IMR-90 (cell line): ENCODE results near the gene ZNF644. TPM values are rescaled to one million over a fixed set of nuclear protein-coding genes. Genes with fewer than 3 reads are reported as not detected.

ENCODE experiments used
- ATAC-seq: fragments of 200-7000 bp; cut with Tn5 transposase; 2 replicates; pipeline ENCODE4 v1.9.1; 2020; ENCODE audit warnings: low read depth, mild to moderate bottlenecking, moderate library complexity
- BruUV-seq: library from RNA; stranded (reverse); fragments of 400-500 nt; replicated peaks from 2 replicates; lab custom pipeline; 2021; lab: Mats Ljungman, UMichigan
- CTCF ChIA-PET: fragments of 300-600 bp; formaldehyde crosslinking; extraction: SDS; loops from one replicate; lab custom pipeline; 2021; ENCODE audit warnings: antibody characterized with exemption; lab: Yijun Ruan, JAX
- POLR2A ChIA-PET: fragments of 300-600 bp; sonication (Branson Sonifier 250); formaldehyde crosslinking; loops from one replicate; lab custom pipeline; 2022; ENCODE audit warnings: antibody characterized with exemption; ENCODE audit not compliant: unreplicated experiment; lab: Charles Lee
- DNase-seq: peaks from one replicate; pipeline ENCODE4 v3.0.0; 2013
- H2AFZ ChIP-seq: replicated peaks from 2 replicates; pipeline ENCODE3; 2013; ENCODE audit warnings: low read length, mild to moderate bottlenecking; ENCODE audit not compliant: poor library complexity
- H2AK5ac ChIP-seq: 2 replicates; pipeline ENCODE4 v1.6.1; 2013; ENCODE audit warnings: low read depth, low read length, inconsistent platforms
- H2AK9ac ChIP-seq: replicated peaks from 2 replicates; pipeline ENCODE3; 2013; ENCODE audit warnings: mild to moderate bottlenecking, low read depth, low read length, moderate library complexity; ENCODE audit not compliant: poor library complexity
- H2BK120ac ChIP-seq: 2 replicates; pipeline ENCODE4 v1.6.1; 2013; ENCODE audit warnings: low read depth, low read length, inconsistent platforms
- H2BK15ac ChIP-seq: 3 replicates; pipeline ENCODE4 v1.6.1; 2013; ENCODE audit warnings: low read depth, low read length, inconsistent platforms
- H2BK20ac ChIP-seq: 2 replicates; pipeline ENCODE4 v1.6.1; 2013; ENCODE audit warnings: low read depth, mild to moderate bottlenecking, inconsistent platforms, low read length, moderate library complexity
- H2BK5ac ChIP-seq: 2 replicates; pipeline ENCODE4 v1.6.1; 2013; ENCODE audit warnings: mild to moderate bottlenecking, low read depth, low read length, inconsistent platforms; ENCODE audit not compliant: poor library complexity, severe bottlenecking
- H3K14ac ChIP-seq: replicated peaks from 2 replicates; pipeline ENCODE4 v1.6.1; 2013; ENCODE audit warnings: low read depth, low read length, inconsistent platforms
- H3K18ac ChIP-seq: 2 replicates; pipeline ENCODE4 v1.6.1; 2013; ENCODE audit warnings: low read depth, low read length, control low read depth
- H3K23ac ChIP-seq: 2 replicates; pipeline ENCODE4 v1.6.1; 2013; ENCODE audit warnings: low read depth, low read length, inconsistent platforms
- H3K27ac ChIP-seq: 2 replicates; pipeline ENCODE4 v1.5.1; 2013; ENCODE audit warnings: mild to moderate bottlenecking, control low read depth, low read length; ENCODE audit not compliant: insufficient read depth
- H3K27me3 ChIP-seq: 2 replicates; pipeline ENCODE4 v1.6.1; 2013; ENCODE audit warnings: low read length; ENCODE audit not compliant: control insufficient read depth, insufficient read depth
- H3K36me3 ChIP-seq: 2 replicates; pipeline ENCODE4 v1.6.1; 2013; ENCODE audit warnings: low read length, mixed read lengths; ENCODE audit not compliant: control insufficient read depth, insufficient read depth
- H3K4ac ChIP-seq: 2 replicates; pipeline ENCODE4 v1.6.1; 2013; ENCODE audit warnings: low read depth, low read length, inconsistent platforms
- H3K4me1 ChIP-seq: 2 replicates; pipeline ENCODE4 v1.6.1; 2013; ENCODE audit warnings: low read length, mixed read lengths; ENCODE audit not compliant: control insufficient read depth, insufficient read depth
- H3K4me2 ChIP-seq: 2 replicates; pipeline ENCODE4 v1.6.1; 2013; ENCODE audit warnings: low read depth, mild to moderate bottlenecking, control low read depth, low read length, moderate library complexity
- H3K4me3 ChIP-seq: 2 replicates; pipeline ENCODE4 v1.5.1; 2013; ENCODE audit warnings: low read depth, mild to moderate bottlenecking, control low read depth, low read length, moderate library complexity; ENCODE audit not compliant: insufficient read depth
- H3K56ac ChIP-seq: 2 replicates; pipeline ENCODE4 v1.6.1; 2013; ENCODE audit warnings: low read length, inconsistent platforms; ENCODE audit not compliant: insufficient read depth; ENCODE audit errors: extremely low read depth
- H3K79me1 ChIP-seq, 2 experiments: 2 replicates each; pipeline ENCODE4 v1.6.1; 2013; ENCODE audit warnings: low read length in 2 of 2, inconsistent platforms in 1 of 2, low read depth in 1 of 2
- H3K9ac ChIP-seq: 2 replicates; pipeline ENCODE4 v1.6.1; 2013; ENCODE audit warnings: low read depth, low read length, control low read depth
- H3K9me1 ChIP-seq: 2 replicates; pipeline ENCODE4 v1.6.1; 2013; ENCODE audit warnings: low read length, inconsistent platforms; ENCODE audit not compliant: insufficient read depth
- H3K9me3 ChIP-seq: 2 replicates; pipeline ENCODE4 v1.6.1; 2013; ENCODE audit warnings: low read length; ENCODE audit not compliant: control insufficient read depth, insufficient read depth
- H4K20me1 ChIP-seq: 2 replicates; pipeline ENCODE4 v1.6.1; 2013; ENCODE audit warnings: low read length, inconsistent platforms; ENCODE audit not compliant: insufficient read depth
- H4K5ac ChIP-seq: 2 replicates; pipeline ENCODE4 v1.6.1; 2013; ENCODE audit warnings: mild to moderate bottlenecking, low read depth, low read length, control low read depth
- H4K8ac ChIP-seq, 2 experiments: 2 replicates each; pipeline ENCODE4 v1.6.1; 2013; ENCODE audit warnings: low read depth in 2 of 2, low read length in 2 of 2, control low read depth in 1 of 2, inconsistent platforms in 1 of 2
- H4K91ac ChIP-seq: 2 replicates; pipeline ENCODE4 v1.6.1; 2013; ENCODE audit warnings: low read depth, low read length, inconsistent platforms; ENCODE audit not compliant: insufficient read depth
- BHLHE40 ChIP-seq: fragments of 150-350 bp; IDR thresholded peaks from 2 replicates; pipeline ENCODE4 v1.6.1; 2016; ENCODE audit warnings: mild to moderate bottlenecking, low read depth, low read length
- CEBPB ChIP-seq: IDR thresholded peaks from 2 replicates; pipeline ENCODE4 v1.6.1; 2012; ENCODE audit warnings: low read depth, low read length, improper control_type of control experiment
- CTCF ChIP-seq: conservative IDR thresholded peaks from 2 replicates; pipeline ENCODE4 v1.5.1; 2012; ENCODE audit warnings: mild to moderate bottlenecking, low read depth, low read length, improper control_type of control experiment
- ELK1 ChIP-seq: fragments of 150-350 bp; IDR thresholded peaks from 2 replicates; pipeline ENCODE4 v1.6.1; 2016; ENCODE audit warnings: low read depth, mild to moderate bottlenecking, low read length, moderate library complexity, borderline replicate concordance
- FOS ChIP-seq: fragments of 150-350 bp; IDR thresholded peaks from 2 replicates; pipeline ENCODE4 v1.6.1; 2016; ENCODE audit warnings: low read depth, low read length
- MAZ ChIP-seq: IDR thresholded peaks from 2 replicates; pipeline ENCODE4 v1.6.1; 2012; ENCODE audit warnings: low read depth, mild to moderate bottlenecking, low read length, improper control_type of control experiment, moderate library complexity, borderline replicate concordance
- MXI1 ChIP-seq: IDR thresholded peaks from 2 replicates; pipeline ENCODE4 v1.6.1; 2012; ENCODE audit warnings: low read depth, mild to moderate bottlenecking, low read length, moderate library complexity, borderline replicate concordance
- SMC3 ChIP-seq: fragments of 150-350 bp; IDR thresholded peaks from 2 replicates; pipeline ENCODE4 v1.6.1; 2016; ENCODE audit warnings: low read depth, mild to moderate bottlenecking, antibody characterized with exemption, low read length, moderate library complexity
- USF2 ChIP-seq: fragments of 150-350 bp; IDR thresholded peaks from 2 replicates; pipeline ENCODE4 v1.6.1; 2017; ENCODE audit warnings: mild to moderate bottlenecking, antibody characterized with exemption, low read length, low read depth
- WGBS, 2 experiments: methylation state at CpG; one replicate each; pipeline versions ENCODE4 v1.1.5 to v1.1.7; 2013; ENCODE audit warnings: missing lambda C conversion rate in 2 of 2; ENCODE audit not compliant: insufficient read length in 1 of 2; ENCODE audit errors: extremely low coverage in 2 of 2; 5-methylcytosine and 5-hydroxymethylcytosine counted together
- dilution Hi-C: fragments of 300-500 bp; cut with HindIII; formaldehyde crosslinking; loops from one replicate; pipeline ENCODE4 v1.14.3; 2018; ENCODE audit warnings: low sequenced_read_pairs; ENCODE audit not compliant: unreplicated experiment
- in situ Hi-C: fragments of 300-500 bp; cut with MboI; formaldehyde crosslinking; loops from 3 replicates; pipeline ENCODE4 v1.14.3; 2019; ENCODE audit warnings: low sequenced_read_pairs, inconsistent platforms, mixed read lengths
- intact Hi-C: fragments of 100-400 bp; cut with micrococcal nuclease; formaldehyde crosslinking; loops from 2 replicates; pipeline ENCODE4 v1.10.0; 2022
- polyA plus RNA-seq, 3 experiments: library from polyadenylated mRNA; depleted of rRNA; stranded (reverse); fragments of >200 nt; gene quantifications; 2 replicates each; pipeline ENCODE4 v1.2.3, GENCODE V29; 2012; ENCODE audit warnings: low replicate concordance in 1 of 3
- total RNA-seq: library from RNA; depleted of rRNA; stranded (reverse); fragments of >200 nt; gene quantifications from 2 replicates; pipeline ENCODE4 v1.2.3, GENCODE V29; 2012

Gene ZNF644
- total and polyA plus RNA-seq, 2 of the 4 experiments (the other 2 are of a cell fraction), result 9.0 to 45.3 TPM

GRCh38 chr1:91015358-91015780 is 6.5 kb downstream of the ZNF644 start:
- no peak overlapping the region for H3K23ac ChIP-seq
- no peak overlapping the region for H3K4ac ChIP-seq
- H3K36me3 ChIP-seq, result peaks cover 1% of the 10 kb centered on the region
- no peak overlapping the region for H3K9ac ChIP-seq
- CTCF ChIA-PET, result no interaction called here
- POLR2A ChIA-PET, result no interaction called here
- peaks cover 57% of the 10 kb centered on the region for H4K20me1 ChIP-seq
- H4K5ac ChIP-seq, result no peak overlapping the region
- no peak overlapping the region for H2BK20ac ChIP-seq
- WGBS, 2 experiments, result no CpG with 5 or more reads among the region's 4 CpGs
- no peak overlapping the region for H4K91ac ChIP-seq
- peaks cover 5 to 46% of the 10 kb centered on the region in 2 experiments; a peak in 3 of 4 replicates for H3K79me1 ChIP-seq
- no peak overlapping the region for H2BK120ac ChIP-seq
- H3K56ac ChIP-seq, result no peak overlapping the region
- ATAC-seq (no peak), DNase-seq (no peak)
- BruUV-seq, result no TSS peak
- no peak overlapping the region for H3K4me3 ChIP-seq
- H2BK15ac ChIP-seq, result no peak overlapping the region
- H3K27me3 ChIP-seq, result no peaks in the 10 kb centered on the region
- no peak overlapping the region for H3K27ac ChIP-seq
- no peak overlapping the region for H4K8ac ChIP-seq
- H2AFZ ChIP-seq, result no peak overlapping the region
- no peak overlapping the region for H3K4me2 ChIP-seq
- no peak overlapping the region for H2AK9ac ChIP-seq
- peaks cover 1% of the 10 kb centered on the region; the same call in 1 of the 2 replicates for H3K4me1 ChIP-seq
- H3K9me1 ChIP-seq, result 0 out of 2 replicates have a peak, but pooled peaks cover under 1% of the 10 kb centered on the region
- H3K14ac ChIP-seq, result no peak overlapping the region
- in situ Hi-C loops, result no loop called here
- no peak overlapping the region for H2BK5ac ChIP-seq
- no peak overlapping the region for H2AK5ac ChIP-seq
- intact Hi-C loops, result no loop called here
- dilution Hi-C loops, result no loop called here
- no peak overlapping the region for H3K18ac ChIP-seq
- H3K9me3 ChIP-seq, result no peaks in the 10 kb centered on the region
- TF ChIP-seq USF2 (no peak), MXI1 (no peak), ELK1 (no peak), FOS (no peak), CEBPB (no peak), SMC3 (no peak), MAZ (no peak), BHLHE40 (no peak), CTCF (no peak)
